HG02870 (cell line): ENCODE measurements around the gene BGN.

Source experiments
- ATAC-seq: cut with Tn5 transposase; IDR thresholded peaks from one replicate; pipeline ENCODE4 v1.9.1; 2021; ENCODE audit warnings: mild to moderate bottlenecking, moderate library complexity; ENCODE audit not compliant: unreplicated experiment

BGN gene

DNA sequence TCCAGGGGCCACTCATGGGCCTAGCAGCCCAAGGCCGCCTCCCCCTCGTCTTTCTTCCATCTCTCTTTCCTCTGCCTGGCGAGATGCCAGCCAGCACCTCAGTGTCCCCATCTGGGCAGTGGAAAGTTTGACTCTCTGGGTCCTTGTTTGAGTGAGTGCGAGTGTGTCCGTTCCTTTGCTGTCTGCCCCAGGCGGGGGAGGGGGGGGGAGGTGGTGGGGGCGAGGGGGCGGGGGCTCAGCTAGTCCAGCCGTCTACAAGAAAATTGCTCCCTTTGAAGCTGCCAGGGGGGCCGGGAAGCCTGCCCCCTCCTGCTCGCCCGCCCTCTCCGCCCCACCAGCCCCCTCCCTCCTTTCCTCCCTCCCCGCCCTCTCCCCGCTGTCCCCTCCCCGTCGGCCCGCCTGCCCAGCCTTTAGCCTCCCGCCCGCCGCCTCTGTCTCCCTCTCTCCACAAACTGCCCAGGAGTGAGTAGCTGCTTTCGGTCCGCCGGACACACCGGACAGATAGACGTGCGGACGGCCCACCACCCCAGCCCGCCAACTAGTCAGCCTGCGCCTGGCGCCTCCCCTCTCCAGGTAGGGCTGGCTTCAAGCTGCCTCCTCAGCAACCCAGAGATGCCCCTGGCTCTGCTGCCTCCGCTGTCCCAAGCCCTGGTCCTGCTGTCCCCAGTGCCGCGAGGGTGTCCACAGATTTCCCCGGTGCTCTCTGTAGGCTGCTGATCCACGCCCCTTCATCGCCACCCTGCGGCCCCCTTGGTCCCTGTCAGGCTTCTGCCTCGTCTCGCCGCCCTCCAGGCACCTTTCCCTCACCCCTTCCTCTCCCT is at the start of gene BGN:
BGN (plus strand) TSS at position 440 of the 821 bp plus-strand sequence. CDS start 9,652 bp downstream, outside the sequence.
- ATAC-seq, result no peak

DNA sequence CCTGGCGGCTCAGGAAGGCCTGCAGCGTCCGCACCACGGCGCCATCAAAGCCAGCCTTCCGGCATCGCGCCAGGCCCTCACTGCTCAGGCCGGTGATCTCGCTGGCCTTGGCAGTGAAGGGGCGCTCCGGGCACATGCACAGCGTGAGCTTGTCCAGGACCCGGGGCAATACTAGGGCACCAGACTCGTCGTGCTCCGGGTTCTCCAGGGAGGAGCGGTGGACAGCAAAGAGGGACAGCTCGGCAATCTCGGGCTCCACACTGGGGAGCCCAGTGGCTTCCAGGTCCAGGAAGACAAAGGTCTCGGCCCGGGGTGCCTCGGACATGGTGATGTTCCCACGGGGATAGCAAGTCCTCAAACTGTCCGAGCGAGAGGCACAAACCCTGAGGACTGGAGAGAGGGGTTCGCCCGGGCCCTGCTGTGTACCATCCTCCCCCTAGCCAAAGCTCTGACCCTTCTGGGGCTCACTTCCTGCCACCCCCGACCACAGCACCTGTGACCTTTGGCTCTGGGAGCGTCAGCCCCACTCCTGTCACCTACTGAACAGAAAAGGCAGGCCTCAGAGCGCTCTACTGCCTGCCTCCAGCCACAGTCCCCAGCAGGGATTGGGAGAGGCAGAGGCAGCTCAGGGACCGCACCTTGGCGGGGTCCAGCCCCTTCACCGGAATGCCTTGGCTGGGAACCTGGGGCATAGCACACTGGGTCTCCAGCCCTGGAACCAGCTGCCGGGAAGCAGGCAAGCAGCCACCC is 49.5 kb upstream of the BGN start:
- no peak for ATAC-seq

DNA sequence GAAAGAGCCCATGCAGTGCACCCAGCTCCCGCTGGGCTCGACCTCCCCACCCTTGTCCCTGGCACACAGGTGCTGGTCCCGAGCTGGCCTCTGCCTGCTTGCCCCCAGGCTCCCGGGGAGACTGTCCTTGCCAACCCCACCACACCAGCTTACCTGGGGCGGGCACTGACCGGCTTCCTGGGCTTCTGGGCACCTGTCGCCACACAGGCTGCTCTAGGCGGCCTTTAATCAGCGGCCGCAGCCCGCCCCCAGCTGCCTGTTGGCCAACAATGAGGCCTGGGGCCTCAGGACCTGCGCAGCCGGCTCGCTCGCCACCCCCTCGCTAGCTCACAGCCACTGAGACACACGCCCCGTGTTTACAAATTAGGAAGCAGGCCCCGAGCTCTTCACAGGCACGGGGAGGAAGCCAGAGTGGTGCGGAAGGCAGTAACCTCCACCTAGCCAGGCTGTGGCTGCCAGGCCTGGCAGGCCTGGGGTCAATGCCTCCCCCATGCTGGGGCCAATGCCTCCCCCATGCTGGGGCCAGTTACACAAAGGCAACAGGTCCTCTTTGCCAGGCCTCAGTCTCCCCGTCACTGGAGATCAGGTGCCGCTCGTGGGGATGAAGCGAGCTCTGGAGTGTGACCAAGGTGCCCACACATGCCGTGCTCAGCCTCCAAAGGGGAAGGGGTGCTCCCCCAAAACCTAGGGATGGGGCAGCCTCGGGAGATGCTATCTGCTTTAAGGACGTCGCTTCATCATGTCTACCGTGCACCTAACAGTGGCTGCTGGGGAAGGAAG is 48.7 kb upstream of the BGN start, which contains the start of gene TREX2:
TREX2 (minus strand) TSS at position 201 of the 780 bp plus-strand sequence. CDS start 626 bp downstream, outside the sequence.
- ATAC-seq, result no peak

DNA sequence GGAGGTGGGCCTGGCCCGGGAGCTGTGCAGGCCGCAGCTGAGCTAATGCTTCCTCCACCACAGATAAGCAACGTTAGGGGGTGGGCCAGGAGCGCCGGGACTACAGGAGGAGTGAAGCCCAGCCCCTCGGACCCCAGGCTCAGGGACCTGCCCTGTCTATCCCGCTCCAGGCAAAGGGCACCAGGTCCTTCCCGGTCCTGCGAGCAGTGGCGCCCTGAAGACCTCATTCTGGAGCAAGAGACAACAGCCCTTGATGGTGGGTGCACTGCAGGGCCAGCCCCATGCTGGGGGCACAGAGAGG is 48.2 kb upstream of the BGN start:
- no peak for ATAC-seq

DNA sequence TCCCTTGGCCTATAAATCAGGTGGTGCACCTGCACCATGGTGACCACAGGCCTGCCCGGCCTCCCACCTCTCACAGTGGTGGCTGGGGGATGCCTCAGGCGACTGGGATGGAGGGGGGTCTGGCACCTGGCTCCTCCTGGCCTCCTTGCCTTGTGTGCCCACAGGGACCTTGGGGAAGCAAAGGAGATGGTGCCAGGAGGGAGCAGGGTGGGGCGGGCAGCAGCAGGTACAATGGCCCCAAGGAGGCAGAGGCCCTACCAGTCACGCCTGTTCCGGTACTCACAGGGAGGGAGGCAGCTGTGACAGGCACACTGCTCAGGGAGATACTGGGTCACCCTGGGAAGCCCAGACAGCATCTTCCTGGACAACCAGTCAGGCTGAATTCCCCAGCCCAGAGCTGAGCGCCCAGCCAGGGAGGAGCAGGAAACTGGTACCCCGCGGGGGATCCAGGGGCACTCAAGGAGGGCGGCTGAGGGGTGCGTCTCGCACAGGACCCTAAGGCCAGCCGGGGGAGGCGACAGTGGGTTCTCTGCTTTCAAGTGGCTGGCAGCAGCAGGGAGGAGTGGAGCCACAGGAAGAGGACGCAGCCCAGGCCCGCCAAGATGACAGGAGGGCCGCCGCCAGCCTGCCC is 47.7 kb upstream of the BGN start:
- no peak for ATAC-seq

GRCh38 chrX:153447581-153447960 is 47.2 kb upstream of the BGN start:
- no peak for ATAC-seq

GRCh38 chrX:153448556-153449367 is 46.0 kb upstream of the BGN start:
- ATAC-seq, result no peak

- ATAC-seq, result no peak
These were observed 45.2 kb upstream of the BGN start for GRCh38 chrX:153449368-153450113.

GRCh38 chrX:153450114-153450948 is 44.4 kb upstream of the BGN start:
- no peak for ATAC-seq

GRCh38 chrX:153450949-153451277 is 43.9 kb upstream of the BGN start:
- no peak for ATAC-seq

GRCh38 chrX:153454901-153455550 is 39.8 kb upstream of the BGN start:
- no peak for ATAC-seq

DNA sequence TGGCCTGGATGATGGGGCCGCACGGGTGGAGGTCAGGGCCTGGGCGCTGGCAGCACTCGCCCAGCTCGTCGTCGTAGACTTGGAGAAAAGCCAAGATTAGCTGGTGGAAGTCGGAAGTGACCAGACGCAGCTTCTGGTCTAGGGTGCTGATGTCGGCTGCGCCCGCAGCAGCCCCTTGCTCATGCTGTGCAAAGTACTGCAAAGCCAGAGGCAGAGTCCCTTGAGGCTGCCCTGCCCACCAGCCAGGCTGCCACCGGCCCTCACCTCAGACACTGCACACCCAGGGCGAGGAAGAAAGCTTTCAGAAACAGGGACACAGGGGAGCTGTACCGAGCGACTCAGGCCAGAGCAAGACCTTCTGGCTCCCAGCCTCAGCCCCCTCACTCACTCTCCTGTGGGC is 39.2 kb upstream of the BGN start:
- ATAC-seq, result no peak

GRCh38 chrX:153456161-153456560 is 38.6 kb upstream of the BGN start:
- no peak for ATAC-seq

- ATAC-seq, result no peak
These were observed 38.1 kb upstream of the BGN start for GRCh38 chrX:153456704-153457103.

DNA sequence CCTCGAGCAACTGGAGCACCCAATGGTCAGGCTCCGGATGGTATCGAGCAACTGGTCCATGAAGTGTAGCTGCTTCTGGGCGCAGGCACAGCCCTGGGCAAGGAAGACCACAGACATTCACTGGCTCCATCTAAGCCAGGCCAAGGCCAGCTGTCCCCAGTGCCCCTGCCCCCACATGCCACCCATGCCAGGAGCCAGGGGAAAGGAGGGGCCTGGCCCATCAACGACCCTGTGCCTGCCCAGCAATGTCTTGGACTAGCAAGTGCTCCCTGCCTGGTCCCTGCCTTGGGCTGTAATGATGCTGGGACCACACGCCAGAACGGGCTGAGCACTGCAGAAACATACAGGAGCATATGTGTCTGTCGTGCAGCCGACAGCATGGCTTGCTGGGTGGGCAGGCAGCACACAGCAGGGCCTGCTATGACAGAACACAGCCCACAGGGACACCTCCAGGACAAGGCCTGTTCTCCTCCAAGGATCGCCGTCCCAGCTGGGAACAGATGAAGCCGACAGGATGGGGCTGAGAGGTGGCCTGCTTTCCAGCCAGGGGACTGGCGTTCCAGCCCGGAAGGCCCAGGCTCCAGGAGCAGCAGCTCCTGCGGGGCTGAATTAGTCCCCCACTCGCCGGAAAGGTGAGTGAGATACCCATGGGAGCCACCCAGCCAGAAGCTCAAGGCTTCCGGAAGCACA is 37.5 kb upstream of the BGN start:
- no peak for ATAC-seq

DNA sequence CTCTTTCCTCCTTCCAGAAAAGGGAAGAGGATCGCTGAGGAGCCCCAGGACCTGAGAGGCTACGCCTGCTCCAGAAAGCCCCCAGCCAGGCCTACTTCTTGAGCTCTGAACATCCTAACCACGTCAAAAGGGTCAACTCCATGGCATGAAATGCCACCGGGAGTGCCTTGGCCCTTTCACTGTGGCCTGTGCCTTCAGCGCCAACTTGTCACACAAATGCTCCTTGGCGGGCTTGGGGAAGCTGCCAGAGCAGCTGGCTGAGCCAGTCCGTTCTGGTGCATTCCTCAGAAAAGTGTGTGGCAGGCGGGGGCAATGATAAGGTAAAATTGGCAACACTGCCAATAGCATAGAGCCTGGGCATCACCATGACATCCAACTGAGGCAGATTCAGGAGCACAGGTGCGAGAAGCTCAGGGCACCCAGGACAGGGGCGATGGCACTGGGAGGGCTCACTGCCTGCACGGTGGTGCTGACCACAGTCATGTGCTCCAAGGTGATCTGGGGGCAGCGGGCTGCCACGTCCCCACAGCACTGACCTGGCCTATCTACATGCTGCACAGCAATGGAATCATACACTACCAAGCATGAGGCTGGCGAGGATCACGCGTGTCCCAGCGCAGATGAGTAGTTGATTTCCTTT is 36.8 kb upstream of the BGN start:
- no peak for ATAC-seq

- ATAC-seq, result no peak
These were observed 36.3 kb upstream of the BGN start for GRCh38 chrX:153458476-153458875.
